HepG2 (cell line): ENCODE results near the gene NFATC3. TPM values are rescaled to one million over a fixed set of nuclear protein-coding genes. Genes with fewer than 3 reads are reported as not detected.

Source experiments
- KMT2B ChIP-seq: IDR thresholded peaks from 2 replicates; pipeline ENCODE4 v1.6.1; 2016; ENCODE audit warnings: missing genetic modification reagents, missing compliant biosample characterization
- SIN3B ChIP-seq: fragments of 150-350 bp; IDR thresholded peaks from 2 replicates; pipeline ENCODE4 v1.6.1; 2014; ENCODE audit warnings: low read length
- TEAD2 ChIP-seq: sonication (generic); formaldehyde crosslinking; IDR thresholded peaks from 2 replicates; pipeline ENCODE4 v1.9.0; 2021; ENCODE audit warnings: missing genetic modification reagents
- TOE1 ChIP-seq: sonication (generic); formaldehyde crosslinking; IDR thresholded peaks from 2 replicates; pipeline ENCODE4 v1.4.0; 2020; ENCODE audit warnings: mild to moderate bottlenecking, missing genetic modification reagents
- ZFP36L2 ChIP-seq: sonication (generic); formaldehyde crosslinking; IDR thresholded peaks from 2 replicates; pipeline ENCODE4 v1.4.0; 2020; ENCODE audit warnings: missing genetic modification reagents
- ZFP41 ChIP-seq: sonication (generic); formaldehyde crosslinking; IDR thresholded peaks from 2 replicates; pipeline ENCODE4 v1.4.0; 2020; ENCODE audit warnings: mild to moderate bottlenecking, missing genetic modification reagents, borderline replicate concordance
- ZNF569 ChIP-seq: sonication (generic); formaldehyde crosslinking; IDR thresholded peaks from 2 replicates; pipeline ENCODE4 v1.5.0; 2020; ENCODE audit warnings: mild to moderate bottlenecking, missing genetic modification reagents, moderate library complexity, borderline replicate concordance
- ZNF607 ChIP-seq: sonication (generic); formaldehyde crosslinking; IDR thresholded peaks from 2 replicates; pipeline ENCODE4 v1.5.1; 2020; ENCODE audit warnings: missing genetic modification reagents, mild to moderate bottlenecking, borderline replicate concordance
- polyA plus RNA-seq, 8 experiments: library from polyadenylated mRNA; depleted of rRNA in 3 of 8; stranded (reverse) in 7 of 8; unstranded in 1 of 8; fragments of >200 nt; fragmentation: Illumina TruSeq in 4 of 8; extraction: Trizol in 4 of 8; gene quantifications; 2 replicates each; pipeline versions ENCODE4 v1.2.1 to v1.2.3, GENCODE V29; 2011 to 2016; ENCODE audit warnings: low read depth in 4 of 8, missing spikeins in 1 of 8, mixed read lengths in 1 of 8; ENCODE audit not compliant: insufficient read depth in 1 of 8
- total RNA-seq, 5 experiments: library from RNA; depleted of rRNA; stranded (reverse); fragments of >200 nt; fragmentation: Illumina TruSeq; extraction: Trizol; gene quantifications; 2 replicates each; pipeline ENCODE4 v1.2.3, GENCODE V29; 2016; ENCODE audit warnings: low read depth in 1 of 5
- TF ChIP-seq, protein P1 (sequence below): sonication (generic); formaldehyde crosslinking; IDR thresholded peaks from 2 replicates; pipeline ENCODE4 v1.5.1; 2020; ENCODE audit warnings: mild to moderate bottlenecking, missing genetic modification reagents, borderline replicate concordance
- TF ChIP-seq, protein P2 (sequence below): sonication (generic); formaldehyde crosslinking; IDR thresholded peaks from 2 replicates; pipeline ENCODE4 v1.5.0; 2020; ENCODE audit warnings: mild to moderate bottlenecking, missing genetic modification reagents
- TF ChIP-seq, protein P3 (sequence below): sonication (generic); formaldehyde crosslinking; IDR thresholded peaks from 2 replicates; pipeline ENCODE4 v1.4.0; 2020; ENCODE audit warnings: missing genetic modification reagents, borderline replicate concordance
- TF ChIP-seq, protein P4 (sequence below): sonication (generic); formaldehyde crosslinking; IDR thresholded peaks from 2 replicates; pipeline ENCODE4 v1.5.0; 2020; ENCODE audit warnings: mild to moderate bottlenecking, missing genetic modification reagents
- TF ChIP-seq, protein P5 (sequence below): sonication (generic); formaldehyde crosslinking; IDR thresholded peaks from 2 replicates; pipeline ENCODE4 v1.4.0; 2020; ENCODE audit warnings: mild to moderate bottlenecking, missing genetic modification reagents
- TF ChIP-seq, protein P6 (sequence below): sonication (generic); formaldehyde crosslinking; IDR thresholded peaks from 2 replicates; pipeline ENCODE4 v1.4.0; 2020; ENCODE audit warnings: missing genetic modification reagents, borderline replicate concordance

Gene NFATC3
- total and polyA plus RNA-seq, 2 of the 13 experiments (the other 11 are each of a cell fraction or from before 2014, with no cell fraction given), result 52.6 to 62.7 TPM

DNA sequence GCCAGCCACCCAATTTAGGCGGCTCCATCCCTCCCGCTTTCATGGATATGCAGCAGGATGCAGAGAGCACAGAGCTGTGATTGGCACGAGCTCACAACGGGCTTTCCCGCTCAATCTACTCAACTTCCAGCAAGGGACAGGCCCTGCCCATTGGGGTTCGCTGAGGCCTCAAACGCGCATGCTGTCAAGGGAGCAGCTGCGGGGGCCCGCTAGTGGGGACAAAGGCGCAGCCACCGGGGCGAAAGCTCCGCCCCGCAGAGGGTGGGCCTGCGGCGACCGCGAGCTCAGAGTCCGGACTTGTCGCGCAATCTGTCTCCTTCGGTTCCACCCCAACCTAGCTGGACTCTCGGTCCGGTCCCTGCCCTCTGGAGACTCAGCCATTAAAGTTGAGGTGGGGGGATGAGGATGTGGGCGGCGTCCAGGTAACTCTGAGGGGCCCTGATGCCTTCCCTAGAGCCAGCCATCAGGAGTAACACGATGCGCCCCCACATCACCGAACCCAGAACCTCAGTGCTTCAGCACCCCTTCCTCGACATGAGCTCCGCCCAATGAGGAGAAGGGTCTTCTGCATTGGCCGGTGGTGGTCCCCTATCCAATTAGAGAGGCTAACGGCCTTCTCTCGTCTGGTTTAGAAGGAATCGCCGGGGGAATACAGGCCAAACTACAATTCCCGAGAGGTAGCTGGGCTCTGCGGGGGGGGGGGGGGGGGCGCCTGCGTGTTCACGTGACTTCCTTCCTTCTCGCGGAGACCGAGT lies 489 bp upstream of the NFATC3 start (continued):
- TF ChIP-seq, protein P1, sequence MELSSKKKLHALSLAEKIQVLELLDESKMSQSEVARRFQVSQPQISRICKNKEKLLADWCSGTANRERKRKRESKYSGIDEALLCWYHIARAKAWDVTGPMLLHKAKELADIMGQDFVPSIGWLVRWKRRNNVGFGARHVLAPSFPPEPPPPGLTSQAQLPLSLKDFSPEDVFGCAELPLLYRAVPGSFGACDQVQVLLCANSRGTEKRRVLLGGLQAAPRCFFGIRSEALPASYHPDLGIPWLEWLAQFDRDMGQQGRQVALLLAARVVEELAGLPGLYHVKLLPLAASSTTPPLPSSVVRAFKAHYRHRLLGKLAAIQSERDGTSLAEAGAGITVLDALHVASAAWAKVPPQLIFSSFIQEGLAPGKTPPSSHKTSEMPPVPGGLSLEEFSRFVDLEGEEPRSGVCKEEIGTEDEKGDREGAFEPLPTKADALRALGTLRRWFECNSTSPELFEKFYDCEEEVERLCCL (CRISPR knock-in tag), result peak; percentile 86; the same call in 1 of the 2 replicates
- peak; percentile 93; the same call in 1 of the 2 replicates for TF ChIP-seq TOE1 (CRISPR knock-in tag)
- TF ChIP-seq ZFP36L2 (CRISPR knock-in tag), result 0 out of 2 replicates have a peak, but pooled peaks have one; percentile 13
- TF ChIP-seq, protein P2, sequence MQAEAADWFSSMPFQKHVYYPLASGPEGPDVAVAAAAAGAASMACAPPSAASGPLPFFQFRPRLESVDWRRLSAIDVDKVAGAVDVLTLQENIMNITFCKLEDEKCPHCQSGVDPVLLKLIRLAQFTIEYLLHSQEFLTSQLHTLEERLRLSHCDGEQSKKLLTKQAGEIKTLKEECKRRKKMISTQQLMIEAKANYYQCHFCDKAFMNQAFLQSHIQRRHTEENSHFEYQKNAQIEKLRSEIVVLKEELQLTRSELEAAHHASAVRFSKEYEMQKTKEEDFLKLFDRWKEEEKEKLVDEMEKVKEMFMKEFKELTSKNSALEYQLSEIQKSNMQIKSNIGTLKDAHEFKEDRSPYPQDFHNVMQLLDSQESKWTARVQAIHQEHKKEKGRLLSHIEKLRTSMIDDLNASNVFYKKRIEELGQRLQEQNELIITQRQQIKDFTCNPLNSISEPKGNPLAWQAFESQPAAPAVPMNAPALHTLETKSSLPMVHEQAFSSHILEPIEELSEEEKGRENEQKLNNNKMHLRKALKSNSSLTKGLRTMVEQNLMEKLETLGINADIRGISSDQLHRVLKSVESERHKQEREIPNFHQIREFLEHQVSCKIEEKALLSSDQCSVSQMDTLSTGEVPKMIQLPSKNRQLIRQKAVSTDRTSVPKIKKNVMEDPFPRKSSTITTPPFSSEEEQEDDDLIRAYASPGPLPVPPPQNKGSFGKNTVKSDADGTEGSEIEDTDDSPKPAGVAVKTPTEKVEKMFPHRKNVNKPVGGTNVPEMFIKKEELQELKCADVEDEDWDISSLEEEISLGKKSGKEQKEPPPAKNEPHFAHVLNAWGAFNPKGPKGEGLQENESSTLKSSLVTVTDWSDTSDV (CRISPR knock-in tag), result peak; percentile 90
- TF ChIP-seq, protein P3, sequence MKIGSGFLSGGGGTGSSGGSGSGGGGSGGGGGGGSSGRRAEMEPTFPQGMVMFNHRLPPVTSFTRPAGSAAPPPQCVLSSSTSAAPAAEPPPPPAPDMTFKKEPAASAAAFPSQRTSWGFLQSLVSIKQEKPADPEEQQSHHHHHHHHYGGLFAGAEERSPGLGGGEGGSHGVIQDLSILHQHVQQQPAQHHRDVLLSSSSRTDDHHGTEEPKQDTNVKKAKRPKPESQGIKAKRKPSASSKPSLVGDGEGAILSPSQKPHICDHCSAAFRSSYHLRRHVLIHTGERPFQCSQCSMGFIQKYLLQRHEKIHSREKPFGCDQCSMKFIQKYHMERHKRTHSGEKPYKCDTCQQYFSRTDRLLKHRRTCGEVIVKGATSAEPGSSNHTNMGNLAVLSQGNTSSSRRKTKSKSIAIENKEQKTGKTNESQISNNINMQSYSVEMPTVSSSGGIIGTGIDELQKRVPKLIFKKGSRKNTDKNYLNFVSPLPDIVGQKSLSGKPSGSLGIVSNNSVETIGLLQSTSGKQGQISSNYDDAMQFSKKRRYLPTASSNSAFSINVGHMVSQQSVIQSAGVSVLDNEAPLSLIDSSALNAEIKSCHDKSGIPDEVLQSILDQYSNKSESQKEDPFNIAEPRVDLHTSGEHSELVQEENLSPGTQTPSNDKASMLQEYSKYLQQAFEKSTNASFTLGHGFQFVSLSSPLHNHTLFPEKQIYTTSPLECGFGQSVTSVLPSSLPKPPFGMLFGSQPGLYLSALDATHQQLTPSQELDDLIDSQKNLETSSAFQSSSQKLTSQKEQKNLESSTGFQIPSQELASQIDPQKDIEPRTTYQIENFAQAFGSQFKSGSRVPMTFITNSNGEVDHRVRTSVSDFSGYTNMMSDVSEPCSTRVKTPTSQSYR, result peak; percentile 57; the same call in 1 of the 2 replicates
- TF ChIP-seq, protein P4, sequence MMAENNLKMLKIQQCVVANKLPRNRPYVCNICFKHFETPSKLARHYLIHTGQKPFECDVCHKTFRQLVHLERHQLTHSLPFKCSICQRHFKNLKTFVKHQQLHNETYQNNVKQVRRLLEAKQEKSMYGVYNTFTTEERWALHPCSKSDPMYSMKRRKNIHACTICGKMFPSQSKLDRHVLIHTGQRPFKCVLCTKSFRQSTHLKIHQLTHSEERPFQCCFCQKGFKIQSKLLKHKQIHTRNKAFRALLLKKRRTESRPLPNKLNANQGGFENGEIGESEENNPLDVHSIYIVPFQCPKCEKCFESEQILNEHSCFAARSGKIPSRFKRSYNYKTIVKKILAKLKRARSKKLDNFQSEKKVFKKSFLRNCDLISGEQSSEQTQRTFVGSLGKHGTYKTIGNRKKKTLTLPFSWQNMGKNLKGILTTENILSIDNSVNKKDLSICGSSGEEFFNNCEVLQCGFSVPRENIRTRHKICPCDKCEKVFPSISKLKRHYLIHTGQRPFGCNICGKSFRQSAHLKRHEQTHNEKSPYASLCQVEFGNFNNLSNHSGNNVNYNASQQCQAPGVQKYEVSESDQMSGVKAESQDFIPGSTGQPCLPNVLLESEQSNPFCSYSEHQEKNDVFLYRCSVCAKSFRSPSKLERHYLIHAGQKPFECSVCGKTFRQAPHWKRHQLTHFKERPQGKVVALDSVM, result peak; percentile 66
- TF ChIP-seq, protein P5, sequence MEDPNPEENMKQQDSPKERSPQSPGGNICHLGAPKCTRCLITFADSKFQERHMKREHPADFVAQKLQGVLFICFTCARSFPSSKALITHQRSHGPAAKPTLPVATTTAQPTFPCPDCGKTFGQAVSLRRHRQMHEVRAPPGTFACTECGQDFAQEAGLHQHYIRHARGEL (CRISPR knock-in tag), result no peak
- peak; percentile 98; the same call in 1 of the 2 replicates for TF ChIP-seq ZFP41 (CRISPR knock-in tag)
- TF ChIP-seq, protein P6, sequence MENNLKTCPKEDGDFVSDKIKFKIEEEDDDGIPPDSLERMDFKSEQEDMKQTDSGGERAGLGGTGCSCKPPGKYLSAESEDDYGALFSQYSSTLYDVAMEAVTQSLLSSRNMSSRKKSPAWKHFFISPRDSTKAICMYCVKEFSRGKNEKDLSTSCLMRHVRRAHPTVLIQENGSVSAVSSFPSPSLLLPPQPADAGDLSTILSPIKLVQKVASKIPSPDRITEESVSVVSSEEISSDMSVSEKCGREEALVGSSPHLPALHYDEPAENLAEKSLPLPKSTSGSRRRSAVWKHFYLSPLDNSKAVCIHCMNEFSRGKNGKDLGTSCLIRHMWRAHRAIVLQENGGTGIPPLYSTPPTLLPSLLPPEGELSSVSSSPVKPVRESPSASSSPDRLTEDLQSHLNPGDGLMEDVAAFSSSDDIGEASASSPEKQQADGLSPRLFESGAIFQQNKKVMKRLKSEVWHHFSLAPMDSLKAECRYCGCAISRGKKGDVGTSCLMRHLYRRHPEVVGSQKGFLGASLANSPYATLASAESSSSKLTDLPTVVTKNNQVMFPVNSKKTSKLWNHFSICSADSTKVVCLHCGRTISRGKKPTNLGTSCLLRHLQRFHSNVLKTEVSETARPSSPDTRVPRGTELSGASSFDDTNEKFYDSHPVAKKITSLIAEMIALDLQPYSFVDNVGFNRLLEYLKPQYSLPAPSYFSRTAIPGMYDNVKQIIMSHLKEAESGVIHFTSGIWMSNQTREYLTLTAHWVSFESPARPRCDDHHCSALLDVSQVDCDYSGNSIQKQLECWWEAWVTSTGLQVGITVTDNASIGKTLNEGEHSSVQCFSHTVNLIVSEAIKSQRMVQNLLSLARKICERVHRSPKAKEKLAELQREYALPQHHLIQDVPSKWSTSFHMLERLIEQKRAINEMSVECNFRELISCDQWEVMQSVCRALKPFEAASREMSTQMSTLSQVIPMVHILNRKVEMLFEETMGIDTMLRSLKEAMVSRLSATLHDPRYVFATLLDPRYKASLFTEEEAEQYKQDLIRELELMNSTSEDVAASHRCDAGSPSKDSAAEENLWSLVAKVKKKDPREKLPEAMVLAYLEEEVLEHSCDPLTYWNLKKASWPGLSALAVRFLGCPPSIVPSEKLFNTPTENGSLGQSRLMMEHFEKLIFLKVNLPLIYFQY (CRISPR knock-in tag), result peak; percentile 80
- TF ChIP-seq KMT2B (CRISPR knock-in tag), result peak; percentile 93
- no peak for TF ChIP-seq TEAD2 (CRISPR knock-in tag)
- peak; percentile 92; the same call in 1 of the 2 replicates for TF ChIP-seq ZNF569
- TF ChIP-seq SIN3B, result no peak
- peak; percentile 98; the same call in 1 of the 2 replicates for TF ChIP-seq ZNF607 (CRISPR knock-in tag)
